Loucy (cell line): ENCODE results near the gene DDR2.

Experiments used
- CTCF ChIP-seq: fragments of 200-600 bp; sonication (generic); conservative IDR thresholded peaks from 2 replicates; pipeline ENCODE4 v1.5.1; 2014; ENCODE audit warnings: mild to moderate bottlenecking, antibody characterized with exemption, low read length
- EZH2phosphoT487 ChIP-seq: fragments of 200-600 bp; IDR thresholded peaks from 2 replicates; pipeline ENCODE4 v1.6.1; 2018; ENCODE audit warnings: antibody characterized with exemption, mild to moderate bottlenecking, moderate library complexity, borderline replicate concordance

- TF ChIP-seq CTCF (no peak), EZH2phosphoT487 (no peak)
Observed at GRCh38 chr1:162587347-162587746, 44.9 kb upstream of the DDR2 start.
